ENCODE measurements around the gene HM13.

DNA sequence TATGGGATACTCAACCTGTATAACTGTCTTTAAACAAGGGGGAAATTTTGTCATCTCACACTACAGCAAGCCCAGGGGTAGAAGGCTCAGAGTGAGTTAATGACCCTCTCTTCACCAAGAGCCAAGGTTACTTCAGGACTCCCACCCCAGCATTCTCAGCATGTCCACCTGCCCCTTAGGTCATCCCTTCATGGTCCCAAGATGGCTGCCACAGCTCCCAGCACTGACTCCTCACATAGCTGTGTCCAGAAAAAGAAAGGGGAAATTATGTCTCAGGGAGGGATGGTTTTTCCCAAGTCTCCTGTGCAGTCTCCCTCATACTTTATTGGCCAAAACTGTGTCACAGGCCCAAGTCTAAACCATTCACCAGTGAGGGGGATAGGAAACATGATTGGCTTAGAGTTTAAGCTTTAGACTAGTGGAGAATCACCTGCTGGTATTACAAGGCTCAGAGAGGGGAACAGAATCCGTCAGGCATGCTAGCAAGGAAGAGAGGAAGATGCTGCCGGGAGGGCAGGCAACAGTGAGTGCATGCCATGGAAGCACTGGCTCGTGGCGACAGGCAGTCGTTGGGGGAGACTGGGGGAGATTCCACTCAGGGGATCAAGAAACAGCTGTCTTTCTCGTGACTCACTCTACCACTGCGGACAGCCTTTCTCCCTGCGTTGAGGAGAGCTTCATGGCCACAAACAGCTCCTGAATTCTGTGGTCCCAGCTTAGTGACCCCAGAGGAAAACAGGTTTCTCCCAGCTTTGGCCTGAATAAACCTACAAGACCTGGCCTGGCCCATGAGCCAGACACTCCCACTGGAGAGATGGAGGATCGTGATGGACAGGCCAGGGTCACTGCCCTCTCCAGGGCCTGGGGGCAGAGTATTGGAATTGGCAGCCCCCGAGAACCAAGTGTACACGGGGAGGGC lies 37.2 kb downstream of the HM13 start:
- TF ChIP-seq, protein P1, sequence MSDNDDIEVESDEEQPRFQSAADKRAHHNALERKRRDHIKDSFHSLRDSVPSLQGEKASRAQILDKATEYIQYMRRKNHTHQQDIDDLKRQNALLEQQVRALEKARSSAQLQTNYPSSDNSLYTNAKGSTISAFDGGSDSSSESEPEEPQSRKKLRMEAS (CRISPR knock-in tag; IDR thresholded peaks at IDR 0.05), result no peak
- TF ChIP-seq, protein P2, sequence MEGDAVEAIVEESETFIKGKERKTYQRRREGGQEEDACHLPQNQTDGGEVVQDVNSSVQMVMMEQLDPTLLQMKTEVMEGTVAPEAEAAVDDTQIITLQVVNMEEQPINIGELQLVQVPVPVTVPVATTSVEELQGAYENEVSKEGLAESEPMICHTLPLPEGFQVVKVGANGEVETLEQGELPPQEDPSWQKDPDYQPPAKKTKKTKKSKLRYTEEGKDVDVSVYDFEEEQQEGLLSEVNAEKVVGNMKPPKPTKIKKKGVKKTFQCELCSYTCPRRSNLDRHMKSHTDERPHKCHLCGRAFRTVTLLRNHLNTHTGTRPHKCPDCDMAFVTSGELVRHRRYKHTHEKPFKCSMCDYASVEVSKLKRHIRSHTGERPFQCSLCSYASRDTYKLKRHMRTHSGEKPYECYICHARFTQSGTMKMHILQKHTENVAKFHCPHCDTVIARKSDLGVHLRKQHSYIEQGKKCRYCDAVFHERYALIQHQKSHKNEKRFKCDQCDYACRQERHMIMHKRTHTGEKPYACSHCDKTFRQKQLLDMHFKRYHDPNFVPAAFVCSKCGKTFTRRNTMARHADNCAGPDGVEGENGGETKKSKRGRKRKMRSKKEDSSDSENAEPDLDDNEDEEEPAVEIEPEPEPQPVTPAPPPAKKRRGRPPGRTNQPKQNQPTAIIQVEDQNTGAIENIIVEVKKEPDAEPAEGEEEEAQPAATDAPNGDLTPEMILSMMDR (IDR thresholded peaks at IDR 0.05), result no peak

All from WTC11 (cell line).